Kasumi-1 (cell line): ENCODE data around the gene RPA4.
"Not testable (repeated sequence)": the region's sequence is repeated elsewhere in the genome, so short reads cannot be mapped to it uniquely, and the experiment has no call there.

Source experiments
- DNase-seq, 2 experiments: peaks; one replicate each; lab custom pipeline; 2025; lab: John Stamatoyannopoulos, UW

RPA4 gene

GRCh38 chrX:96883608-96884007 is at the start of gene RPA4:
RPA4 (plus strand) TSS chrX:96883908; CDS start chrX:96884311, 403 bp downstream.
- DNase-seq, result no peak

GRCh38 chrX:96834137-96834536 is 49.6 kb upstream of the RPA4 start:
- no peak for DNase-seq

GRCh38 chrX:96835660-96836289 is 47.9 kb upstream of the RPA4 start:
- DNase-seq, result no peak

GRCh38 chrX:96837808-96838207 is 45.9 kb upstream of the RPA4 start:
- DNase-seq, result no peak

- DNase-seq, result no peak
Measured at GRCh38 chrX:96838537-96838936, 45.2 kb upstream of the RPA4 start.

- DNase-seq, result no peak
Measured at GRCh38 chrX:96841325-96841724, 42.4 kb upstream of the RPA4 start.

- not testable (repeated sequence) for DNase-seq
Measured at GRCh38 chrX:96841866-96842265, 41.8 kb upstream of the RPA4 start.

- DNase-seq, result no peak
Measured at GRCh38 chrX:96843566-96843965, 40.1 kb upstream of the RPA4 start.

GRCh38 chrX:96846841-96847240 is 36.9 kb upstream of the RPA4 start:
- DNase-seq, result no peak

GRCh38 chrX:96859422-96859821 is 24.3 kb upstream of the RPA4 start:
- not testable (repeated sequence) for DNase-seq

GRCh38 chrX:96861218-96861617 is 22.5 kb upstream of the RPA4 start:
- DNase-seq, result peak; percentile 5 to 63

GRCh38 chrX:96861661-96862060 is 22.0 kb upstream of the RPA4 start:
- DNase-seq, result no peak

- DNase-seq, result no peak
Measured at GRCh38 chrX:96884027-96884426, 319 bp downstream of the RPA4 start.

GRCh38 chrX:96889726-96890125 is 6.0 kb downstream of the RPA4 start:
- DNase-seq, result no peak

GRCh38 chrX:96906741-96907140 is 23.0 kb downstream of the RPA4 start:
- no peak for DNase-seq

GRCh38 chrX:96907516-96908272 is 24.0 kb downstream of the RPA4 start:
- DNase-seq, result no peak

GRCh38 chrX:96909291-96909690 is 25.6 kb downstream of the RPA4 start:
- DNase-seq, result no peak

- DNase-seq, result no peak
Measured at GRCh38 chrX:96918864-96919263, 35.2 kb downstream of the RPA4 start.

- no peak for DNase-seq
Measured at GRCh38 chrX:96919672-96920071, 36.0 kb downstream of the RPA4 start.

GRCh38 chrX:96924581-96924980 is 40.9 kb downstream of the RPA4 start:
- DNase-seq, result peak; percentile 36 to 39

GRCh38 chrX:96929036-96929435 is 45.3 kb downstream of the RPA4 start:
- no peak for DNase-seq
